Measurements from ENCODE around the gene WNT3. TPM values are rescaled to one million over a fixed set of nuclear protein-coding genes. Genes with fewer than 3 reads are reported as not detected.

WNT3 gene
- total RNA-seq, 1 donor from 2014 or later = 1.3 TPM

DNA sequence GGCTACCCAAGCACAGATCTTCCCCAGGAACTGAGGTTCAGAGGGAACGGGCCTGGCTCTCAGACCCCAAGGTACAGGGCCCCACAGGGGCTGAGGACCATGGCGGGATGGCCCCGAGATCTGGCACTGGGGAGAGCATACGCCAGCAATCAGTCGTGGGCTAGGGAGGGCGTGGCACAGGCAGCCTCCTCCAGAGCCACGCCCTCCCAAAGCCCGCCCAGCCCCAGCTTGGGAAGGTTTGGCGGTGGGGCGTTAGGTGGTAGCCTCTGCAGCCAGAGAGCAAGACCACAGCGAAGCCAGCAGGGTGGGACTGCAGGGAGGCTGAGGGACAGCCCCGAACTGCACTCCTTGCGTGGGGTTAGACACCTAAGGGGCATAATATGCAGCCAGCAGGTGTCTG, 44.5 kb upstream of the WNT3 start:
- DNase-seq = no peak
- POLR2A ChIA-PET = no interaction called here
- CTCF ChIA-PET = no interaction called here
- no peaks in the 10 kb centered on the region for H3K4me1 Mint-ChIP-seq
- H3K9me3 Mint-ChIP-seq = no peaks in the 10 kb centered on the region
- H3K27ac Mint-ChIP-seq = no peak overlapping the region
- no peak overlapping the region for H3K4me3 Mint-ChIP-seq
- intact Hi-C loops (cut with micrococcal nuclease) = no loop called here
- peaks cover 29% of the 10 kb centered on the region for H3K27me3 Mint-ChIP-seq
- no peak for ATAC-seq (ENCODE audit: low read depth)
- H3K36me3 Mint-ChIP-seq (ENCODE audit: low read depth) = no peaks in the 10 kb centered on the region
- TF ChIP-seq, protein P1, sequence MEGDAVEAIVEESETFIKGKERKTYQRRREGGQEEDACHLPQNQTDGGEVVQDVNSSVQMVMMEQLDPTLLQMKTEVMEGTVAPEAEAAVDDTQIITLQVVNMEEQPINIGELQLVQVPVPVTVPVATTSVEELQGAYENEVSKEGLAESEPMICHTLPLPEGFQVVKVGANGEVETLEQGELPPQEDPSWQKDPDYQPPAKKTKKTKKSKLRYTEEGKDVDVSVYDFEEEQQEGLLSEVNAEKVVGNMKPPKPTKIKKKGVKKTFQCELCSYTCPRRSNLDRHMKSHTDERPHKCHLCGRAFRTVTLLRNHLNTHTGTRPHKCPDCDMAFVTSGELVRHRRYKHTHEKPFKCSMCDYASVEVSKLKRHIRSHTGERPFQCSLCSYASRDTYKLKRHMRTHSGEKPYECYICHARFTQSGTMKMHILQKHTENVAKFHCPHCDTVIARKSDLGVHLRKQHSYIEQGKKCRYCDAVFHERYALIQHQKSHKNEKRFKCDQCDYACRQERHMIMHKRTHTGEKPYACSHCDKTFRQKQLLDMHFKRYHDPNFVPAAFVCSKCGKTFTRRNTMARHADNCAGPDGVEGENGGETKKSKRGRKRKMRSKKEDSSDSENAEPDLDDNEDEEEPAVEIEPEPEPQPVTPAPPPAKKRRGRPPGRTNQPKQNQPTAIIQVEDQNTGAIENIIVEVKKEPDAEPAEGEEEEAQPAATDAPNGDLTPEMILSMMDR (IDR thresholded peaks at IDR 0.05) = no peak

GRCh38 chr17:46859996-46860395, 41.5 kb upstream of the WNT3 start:
- H3K36me3 Mint-ChIP-seq (ENCODE audit: low read depth) = no peaks in the 10 kb centered on the region
- H3K27ac Mint-ChIP-seq = no peak overlapping the region
- no peak for DNase-seq
- H3K4me1 Mint-ChIP-seq = no peaks in the 10 kb centered on the region
- intact Hi-C loops (cut with micrococcal nuclease) = no loop called here
- TF ChIP-seq, protein P1 (IDR thresholded peaks at IDR 0.05) = no peak
- no peaks in the 10 kb centered on the region for H3K9me3 Mint-ChIP-seq
- no peak for ATAC-seq (ENCODE audit: low read depth)
- ChIA-PET POLR2A (no interaction called here), CTCF (interaction anchor here (1.4 to 1.6 kb wide), 2 partner anchors 17 to 19 kb away, joined by 3 to 4 read pairs; no protein-coding TSS in a partner anchor)
- H3K27me3 Mint-ChIP-seq = peaks cover 31% of the 10 kb centered on the region
- H3K4me3 Mint-ChIP-seq = no peak overlapping the region

GRCh38 chr17:46857600-46857999, 39.1 kb upstream of the WNT3 start:
- Mint-ChIP-seq H3K4me3 (no peak overlapping the region), H3K4me1 (peaks cover under 1% of the 10 kb centered on the region), H3K9me3 (no peaks in the 10 kb centered on the region), H3K27ac (no peak overlapping the region), H3K27me3 (peaks cover 37% of the 10 kb centered on the region), H3K36me3 (ENCODE audit: low read depth) (no peaks in the 10 kb centered on the region)
- ChIA-PET POLR2A (no interaction called here), CTCF (no interaction called here)
- no peak for ATAC-seq (ENCODE audit: low read depth)
- intact Hi-C loops (cut with micrococcal nuclease) = no loop called here
- TF ChIP-seq, protein P1 (IDR thresholded peaks at IDR 0.05) = no peak
- DNase-seq = no peak

DNA sequence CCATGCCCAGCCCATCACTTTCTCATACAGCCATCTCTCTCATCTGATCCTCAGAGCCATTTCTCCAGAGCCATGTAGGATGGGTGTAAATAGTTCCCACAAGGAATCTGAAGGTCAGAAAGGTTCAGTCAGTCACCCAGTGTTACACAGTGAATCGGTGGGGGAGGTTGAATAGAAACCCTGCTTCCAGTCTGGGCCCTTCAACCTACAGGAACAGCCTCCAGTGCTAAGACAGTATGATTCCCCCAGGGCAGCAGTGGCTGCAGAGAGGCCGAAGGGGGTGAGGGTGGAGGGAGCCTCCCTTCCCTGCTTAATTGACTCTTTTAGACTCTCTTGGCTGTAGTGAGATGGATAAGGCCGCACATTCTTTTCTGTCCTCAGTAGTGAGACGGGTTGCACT, 36.5 kb upstream of the WNT3 start:
- Mint-ChIP-seq H3K4me3 (no peak overlapping the region), H3K27ac (no peak overlapping the region), H3K36me3 (ENCODE audit: low read depth) (no peaks in the 10 kb centered on the region), H3K9me3 (no peaks in the 10 kb centered on the region), H3K27me3 (peaks cover 58% of the 10 kb centered on the region), H3K4me1 (peaks cover 16% of the 10 kb centered on the region)
- TF ChIP-seq, protein P1 (IDR thresholded peaks at IDR 0.05) = no peak
- ChIA-PET POLR2A (no interaction called here), CTCF (no interaction called here)
- intact Hi-C loops (cut with micrococcal nuclease) = loop anchor here (5.0 kb wide), 1 partner anchor 67 kb away; the partner anchor contains the start of gene GOSR2
- ATAC-seq (ENCODE audit: low read depth) = no peak
- DNase-seq = no peak

DNA sequence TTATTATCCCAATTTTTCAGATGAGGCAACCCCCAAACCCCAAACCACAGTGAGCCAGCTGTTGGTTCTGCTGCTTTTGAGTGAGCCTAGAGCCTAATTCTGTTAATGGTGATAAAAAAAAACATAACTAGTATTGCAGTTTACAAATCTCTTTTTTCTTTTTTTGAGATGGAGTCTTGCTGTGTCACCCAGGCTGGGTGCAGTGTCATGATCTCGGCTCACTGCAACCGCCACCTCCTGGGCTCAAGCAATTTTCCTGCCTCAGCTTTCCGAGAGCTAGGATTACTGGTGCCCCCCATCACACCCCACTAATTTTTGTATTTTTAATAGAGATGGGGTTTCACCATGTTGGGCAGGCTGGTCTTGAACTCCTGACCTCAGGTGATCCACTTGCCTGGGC, 36.0 kb upstream of the WNT3 start:
- ChIA-PET POLR2A (no interaction called here), CTCF (no interaction called here)
- DNase-seq (no peak), ATAC-seq (ENCODE audit: low read depth) (no peak)
- intact Hi-C loops (cut with micrococcal nuclease) = loop anchor here (5.0 kb wide), 1 partner anchor 68 kb away; the partner anchor contains the start of gene GOSR2
- H3K4me3 Mint-ChIP-seq = no peak overlapping the region
- no peaks in the 10 kb centered on the region for H3K36me3 Mint-ChIP-seq (ENCODE audit: low read depth)
- no peaks in the 10 kb centered on the region for H3K9me3 Mint-ChIP-seq
- TF ChIP-seq, protein P1 (IDR thresholded peaks at IDR 0.05) = no peak
- H3K27ac Mint-ChIP-seq = no peak overlapping the region
- H3K27me3 Mint-ChIP-seq = peaks cover 59% of the 10 kb centered on the region
- peaks cover 16% of the 10 kb centered on the region for H3K4me1 Mint-ChIP-seq
